Panc1 (cell line): ENCODE data around the gene GDI1. TPM values are rescaled to one million over a fixed set of nuclear protein-coding genes. Genes with fewer than 3 reads are reported as not detected.

Experiments used
- ATAC-seq: fragments of 200-7000 bp; cut with Tn5 transposase; 2 replicates; pipeline ENCODE4 v1.9.1; 2020; ENCODE audit warnings: mild to moderate bottlenecking, moderate library complexity
- BruUV-seq: library from RNA; stranded (reverse); fragments of 400-500 nt; replicated peaks from 2 replicates; lab custom pipeline; 2021; lab: Mats Ljungman, UMichigan
- CTCF ChIA-PET: fragments of 300-600 bp; sonication (Branson Sonifier 250); formaldehyde crosslinking; loops from one replicate; lab custom pipeline; 2022; ENCODE audit warnings: antibody characterized with exemption; lab: Charles Lee
- POLR2A ChIA-PET: fragments of 300-600 bp; sonication (Branson Sonifier 250); formaldehyde crosslinking; loops from one replicate; lab custom pipeline; 2022; ENCODE audit warnings: antibody characterized with exemption; lab: Charles Lee
- DNase-seq: peaks from one replicate; pipeline ENCODE4 v3.0.0-alpha.2; 2010; ENCODE audit warnings: low read depth, low spot score
- H3K27ac ChIP-seq: 2 replicates; pipeline ENCODE4 v1.5.1; 2011; ENCODE audit warnings: mild to moderate bottlenecking, low read length, inconsistent platforms
- H3K27me3 ChIP-seq: fragments of 200-500 bp; sonication (Bioruptor generic); 2 replicates; pipeline ENCODE4 v1.6.0; 2014; ENCODE audit warnings: low read length, inconsistent platforms; ENCODE audit not compliant: control insufficient read depth, insufficient read depth
- H3K36me3 ChIP-seq: fragments of 200-500 bp; sonication (Bioruptor generic); 2 replicates; pipeline ENCODE4 v1.5.1; 2014; ENCODE audit warnings: inconsistent platforms, mild to moderate bottlenecking, low read length, moderate library complexity; ENCODE audit not compliant: control insufficient read depth, insufficient read depth
- H3K4me1 ChIP-seq: 2 replicates; pipeline ENCODE4 v1.5.1; 2011; ENCODE audit warnings: inconsistent platforms, mild to moderate bottlenecking, low read length, moderate library complexity; ENCODE audit not compliant: control insufficient read depth, insufficient read depth
- H3K4me3 ChIP-seq, 2 experiments: 2 replicates each; pipeline ENCODE4 v1.5.1; 2011 to 2012; ENCODE audit warnings: low read depth in 2 of 2, low read length in 2 of 2, mild to moderate bottlenecking in 2 of 2, inconsistent platforms in 1 of 2, moderate library complexity in 1 of 2
- H3K9me3 ChIP-seq: fragments of 200-500 bp; sonication (Bioruptor generic); 2 replicates; pipeline ENCODE4 v1.5.1; 2014; ENCODE audit warnings: low read depth, mild to moderate bottlenecking, inconsistent platforms, low read length, moderate library complexity; ENCODE audit not compliant: control insufficient read depth, insufficient read depth
- CTCF ChIP-seq: fragments of 450-650 bp; IDR thresholded peaks from 2 replicates; pipeline ENCODE4 v1.5.1; 2017; ENCODE audit warnings: mild to moderate bottlenecking
- POLR2AphosphoS5 ChIP-seq: IDR thresholded peaks from 2 replicates; pipeline ENCODE4 v1.6.1; 2012; ENCODE audit warnings: mild to moderate bottlenecking, low read depth, low read length, moderate library complexity
- REST ChIP-seq, 2 experiments: IDR thresholded peaks; 2 replicates each; pipeline ENCODE4 v1.6.1; 2011 to 2012; ENCODE audit warnings: low read depth in 2 of 2, control low read depth in 1 of 2, low read length in 1 of 2, mild to moderate bottlenecking in 1 of 2, moderate library complexity in 1 of 2; ENCODE audit not compliant: insufficient read depth in 1 of 2
- SIN3A ChIP-seq: IDR thresholded peaks from 2 replicates; pipeline ENCODE4 v1.6.1; 2012; ENCODE audit warnings: low read depth, mild to moderate bottlenecking, low read length, moderate library complexity, borderline replicate concordance; ENCODE audit not compliant: insufficient read depth
- TCF7L2 ChIP-seq: IDR thresholded peaks from 2 replicates; pipeline ENCODE4 v1.6.1; 2011; ENCODE audit warnings: mild to moderate bottlenecking, low read depth, low read length, inconsistent platforms
- in situ Hi-C: cut with HindIII; loops from 2 replicates; pipeline ENCODE4 v1.10.0; 2016; ENCODE audit warnings: low sequenced_read_pairs, low pct_unique_long_range_greater_than_20kb
- intact Hi-C: fragments of 100-400 bp; cut with micrococcal nuclease; formaldehyde crosslinking; loops from one replicate; pipeline ENCODE4 v1.10.0; 2022; ENCODE audit not compliant: unreplicated experiment
- total RNA-seq: library from RNA; stranded (reverse); gene quantifications from one replicate; pipeline ENCODE4 v1.2.1, GENCODE V29; 2021; ENCODE audit not compliant: unreplicated experiment

Gene GDI1
- total RNA-seq, 1 experiment from 2014 or later, result 317 TPM

GRCh38 chrX:154450312-154450711 is 13.4 kb downstream of the GDI1 start:
- ATAC-seq (no peak), DNase-seq (no peak)
- Histone ChIP-seq H3K27ac (no peak overlapping the region), H3K9me3 (no peaks in the 10 kb centered on the region), H3K36me3 (peaks cover 2% of the 10 kb centered on the region; the same call in 1 of the 2 replicates), H3K4me1 (peaks cover 5% of the 10 kb centered on the region), H3K27me3 (no peaks in the 10 kb centered on the region), H3K4me3 (no peak overlapping the region)
- intact Hi-C loops, result no loop called here
- CTCF ChIA-PET, result no interaction called here
- TF ChIP-seq CTCF, result no peak
- TF ChIP-seq TCF7L2, result no peak
- TF ChIP-seq REST (IDR thresholded peaks at IDR 0.05; ENCODE audit: insufficient read depth in 1 of 2, low read depth in 2 of 2, low read length in 1 of 2), result no peak
- TF ChIP-seq SIN3A, result no peak
- no peak for TF ChIP-seq POLR2AphosphoS5
- no TSS peak for BruUV-seq
- POLR2A ChIA-PET, result no interaction called here
- in situ Hi-C loops, result no loop called here

- Histone ChIP-seq H3K4me3 (no peak overlapping the region), H3K36me3 (peaks cover 2% of the 10 kb centered on the region; the same call in 1 of the 2 replicates), H3K27ac (no peak overlapping the region), H3K4me1 (no peaks in the 10 kb centered on the region), H3K27me3 (no peaks in the 10 kb centered on the region), H3K9me3 (no peaks in the 10 kb centered on the region)
- no TSS peak for BruUV-seq
- ChIA-PET POLR2A (no interaction called here), CTCF (no interaction called here)
- intact Hi-C loops (no loop called here), in situ Hi-C loops (no loop called here)
- TF ChIP-seq REST (IDR thresholded peaks at IDR 0.05; ENCODE audit: insufficient read depth in 1 of 2, low read depth in 2 of 2, low read length in 1 of 2) (no peak), SIN3A (no peak), TCF7L2 (no peak), CTCF (no peak), POLR2AphosphoS5 (no peak)
- no peak for DNase-seq
- no peak for ATAC-seq
Observed at GRCh38 chrX:154452823-154453222, 15.9 kb downstream of the GDI1 start.
